GM21786 (cell line): ENCODE measurements around the gene ZSWIM3.
"Not testable (repeated sequence)": the region's sequence is repeated elsewhere in the genome, so short reads cannot be mapped to it uniquely, and the experiment has no call there.

Source experiments
- ATAC-seq: cut with Tn5 transposase; IDR thresholded peaks from one replicate; pipeline ENCODE4 v1.9.1; 2021; ENCODE audit not compliant: unreplicated experiment

Gene ZSWIM3

GRCh38 chr20:45888681-45889080 is 31.3 kb downstream of the ZSWIM3 start:
- ATAC-seq: no peak

GRCh38 chr20:45890077-45890984 is 32.9 kb downstream of the ZSWIM3 start:
- no peak for ATAC-seq

GRCh38 chr20:45890985-45891983 is 33.9 kb downstream of the ZSWIM3 start, which contains the start of the genes CTSA and NEURL2:
TSS of gene CTSA (plus strand) at chr20:45891335. CDS start at chr20:45891569, 234 bp downstream.
TSS of gene NEURL2 (minus strand) at chr20:45891208. CDS start at chr20:45890991, 217 bp downstream.
- peak; percentile 68 for ATAC-seq

GRCh38 chr20:45892049-45892825 is 34.8 kb downstream of the ZSWIM3 start:
- no peak for ATAC-seq

GRCh38 chr20:45892828-45893500 is 35.5 kb downstream of the ZSWIM3 start:
- no peak for ATAC-seq

- no peak for ATAC-seq
Observed at GRCh38 chr20:45893831-45894230, 36.4 kb downstream of the ZSWIM3 start.

- no peak for ATAC-seq
Observed at GRCh38 chr20:45894797-45895196, 37.4 kb downstream of the ZSWIM3 start.

GRCh38 chr20:45896641-45897161 is 39.3 kb downstream of the ZSWIM3 start:
- no peak for ATAC-seq

- no peak for ATAC-seq
Observed at GRCh38 chr20:45897289-45897688, 39.9 kb downstream of the ZSWIM3 start.

- ATAC-seq: no peak
Observed at GRCh38 chr20:45897692-45898091, 40.3 kb downstream of the ZSWIM3 start.

GRCh38 chr20:45898285-45898684 is 40.9 kb downstream of the ZSWIM3 start:
- no peak for ATAC-seq

GRCh38 chr20:45899046-45899835 is 41.8 kb downstream of the ZSWIM3 start:
- no peak for ATAC-seq

GRCh38 chr20:45901332-45901731 is 43.9 kb downstream of the ZSWIM3 start:
- ATAC-seq: not testable (repeated sequence)

- no peak for ATAC-seq
Observed at GRCh38 chr20:45902199-45902701, 44.8 kb downstream of the ZSWIM3 start.

- no peak for ATAC-seq
Observed at GRCh38 chr20:45904583-45905504, 47.4 kb downstream of the ZSWIM3 start.

GRCh38 chr20:45905505-45906079 is 48.2 kb downstream of the ZSWIM3 start:
- no peak for ATAC-seq

- no peak for ATAC-seq
Observed at GRCh38 chr20:45907219-45907948, 50.0 kb downstream of the ZSWIM3 start.
